SU-DHL-6 (cell line): ENCODE measurements around the gene SAMD14.

Source experiments
- EZH2phosphoT487 ChIP-seq: fragments of 200-600 bp; sonication (generic), shearing (Covaris generic); conservative IDR thresholded peaks from 2 replicates; pipeline ENCODE4 v1.6.1; 2018; ENCODE audit warnings: mild to moderate bottlenecking, antibody characterized with exemption, low read length, moderate library complexity, mixed read lengths
- TF ChIP-seq, protein P1 (sequence below): fragments of 200-600 bp; sonication (generic); IDR thresholded peaks from one replicate; pipeline ENCODE4 v1.5.1; 2017; ENCODE audit warnings: antibody characterized with exemption, mild to moderate bottlenecking, low read length, moderate library complexity; ENCODE audit not compliant: insufficient read depth, poor library complexity, severe bottlenecking

DNA sequence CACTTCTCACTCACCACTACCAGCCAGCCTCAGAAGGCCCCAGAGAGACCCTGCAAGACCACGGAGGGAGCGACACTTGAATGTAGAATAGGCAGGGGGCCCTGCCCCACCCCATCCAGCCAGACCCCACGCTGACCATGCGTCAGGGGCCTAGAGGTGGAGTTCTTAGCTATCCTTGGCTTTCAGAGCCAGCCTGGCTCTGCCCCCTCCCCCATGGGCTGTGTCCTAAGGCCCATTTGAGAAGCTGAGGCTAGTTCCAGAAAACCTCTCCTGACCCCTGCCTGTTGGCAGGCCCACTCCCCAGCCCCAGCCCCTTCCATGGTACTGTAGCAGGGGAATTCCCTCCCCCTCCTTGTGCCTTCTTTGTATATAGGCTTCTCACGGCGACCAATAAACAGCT lies 39.9 kb downstream of the SAMD14 start:
- TF ChIP-seq EZH2phosphoT487, result no peak
- TF ChIP-seq, protein P1, sequence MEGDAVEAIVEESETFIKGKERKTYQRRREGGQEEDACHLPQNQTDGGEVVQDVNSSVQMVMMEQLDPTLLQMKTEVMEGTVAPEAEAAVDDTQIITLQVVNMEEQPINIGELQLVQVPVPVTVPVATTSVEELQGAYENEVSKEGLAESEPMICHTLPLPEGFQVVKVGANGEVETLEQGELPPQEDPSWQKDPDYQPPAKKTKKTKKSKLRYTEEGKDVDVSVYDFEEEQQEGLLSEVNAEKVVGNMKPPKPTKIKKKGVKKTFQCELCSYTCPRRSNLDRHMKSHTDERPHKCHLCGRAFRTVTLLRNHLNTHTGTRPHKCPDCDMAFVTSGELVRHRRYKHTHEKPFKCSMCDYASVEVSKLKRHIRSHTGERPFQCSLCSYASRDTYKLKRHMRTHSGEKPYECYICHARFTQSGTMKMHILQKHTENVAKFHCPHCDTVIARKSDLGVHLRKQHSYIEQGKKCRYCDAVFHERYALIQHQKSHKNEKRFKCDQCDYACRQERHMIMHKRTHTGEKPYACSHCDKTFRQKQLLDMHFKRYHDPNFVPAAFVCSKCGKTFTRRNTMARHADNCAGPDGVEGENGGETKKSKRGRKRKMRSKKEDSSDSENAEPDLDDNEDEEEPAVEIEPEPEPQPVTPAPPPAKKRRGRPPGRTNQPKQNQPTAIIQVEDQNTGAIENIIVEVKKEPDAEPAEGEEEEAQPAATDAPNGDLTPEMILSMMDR, result no peak
